HG02571 (cell line): ENCODE data around the gene SLC35A1.

Source experiments
- ATAC-seq: cut with Tn5 transposase; IDR thresholded peaks from one replicate; pipeline ENCODE4 v1.9.1; 2021; ENCODE audit warnings: mild to moderate bottlenecking, moderate library complexity; ENCODE audit not compliant: unreplicated experiment

SLC35A1 gene

GRCh38 chr6:87522686-87523085 lies 49.9 kb downstream of the SLC35A1 start:
- ATAC-seq: no peak

GRCh38 chr6:87529221-87529620 lies 56.4 kb downstream of the SLC35A1 start:
- ATAC-seq: no peak

GRCh38 chr6:87534377-87535047 lies 61.7 kb downstream of the SLC35A1 start:
- no peak for ATAC-seq

- no peak for ATAC-seq
Observed at GRCh38 chr6:87538510-87539260, 65.9 kb downstream of the SLC35A1 start.

GRCh38 chr6:87539554-87539953 lies 66.8 kb downstream of the SLC35A1 start:
- ATAC-seq: no peak

- no peak for ATAC-seq
Observed at GRCh38 chr6:87540539-87540938, 67.8 kb downstream of the SLC35A1 start.

GRCh38 chr6:87541041-87541440 lies 68.3 kb downstream of the SLC35A1 start:
- ATAC-seq: no peak

GRCh38 chr6:87541744-87542143 lies 69.0 kb downstream of the SLC35A1 start:
- no peak for ATAC-seq

GRCh38 chr6:87543696-87544473 lies 71.1 kb downstream of the SLC35A1 start:
- ATAC-seq: no peak

GRCh38 chr6:87544474-87544735 lies 71.6 kb downstream of the SLC35A1 start:
- ATAC-seq: no peak

- no peak for ATAC-seq
Observed at GRCh38 chr6:87551799-87552198, 79.0 kb downstream of the SLC35A1 start.

GRCh38 chr6:87553159-87553765 lies 80.5 kb downstream of the SLC35A1 start:
- ATAC-seq: no peak

GRCh38 chr6:87555506-87555905 lies 82.7 kb downstream of the SLC35A1 start:
- no peak for ATAC-seq

GRCh38 chr6:87558446-87558845 lies 85.7 kb downstream of the SLC35A1 start:
- no peak for ATAC-seq

- no peak for ATAC-seq
Observed at GRCh38 chr6:87561017-87561416, 88.2 kb downstream of the SLC35A1 start.
